ENCODE measurements around the gene DPP10. TPM values are rescaled to one million over a fixed set of nuclear protein-coding genes. Genes with fewer than 3 reads are reported as not detected.
"Not testable (repeated sequence)": the region's sequence is repeated elsewhere in the genome, so short reads cannot be mapped to it uniquely, and the experiment has no call there.

Gene DPP10
- total and polyA plus RNA-seq, 8 donors: 1.1 to 8.2 (median 5.8) TPM

DNA sequence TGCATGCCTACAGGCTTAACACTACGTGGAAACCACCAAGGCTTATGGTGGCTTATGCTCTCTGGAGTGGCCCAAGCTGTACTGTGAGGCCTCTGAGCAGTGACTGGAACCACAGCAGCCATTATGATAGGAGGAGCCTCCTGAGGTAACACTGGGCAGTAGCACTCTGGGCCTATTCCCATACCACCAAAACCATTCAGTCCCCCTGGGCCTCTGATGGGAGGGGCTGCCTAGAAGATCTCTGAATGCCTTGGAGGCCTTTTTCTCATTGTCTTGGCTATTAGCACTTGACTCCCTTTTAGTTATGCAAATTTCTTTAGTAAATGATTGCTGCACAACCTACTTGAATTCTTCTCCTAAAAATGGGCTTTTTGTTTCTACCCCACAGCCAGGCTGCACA, 985.0 kb downstream of the DPP10 start:
- Histone ChIP-seq H3K27me3 (no peaks in the 10 kb centered on the region), H3K4me3 (no peak overlapping the region), H3K9me3 (no peaks in the 10 kb centered on the region), H3K4me1 (no peaks in the 10 kb centered on the region), H3K36me3 (no peaks in the 10 kb centered on the region), H3K27ac (no peak overlapping the region)
- no peak for DNase-seq
- intact Hi-C loops (cut with DNase I): no loop called here
- no peak for FAIRE-seq
- ATAC-seq: no peak
- TF ChIP-seq, protein P1, sequence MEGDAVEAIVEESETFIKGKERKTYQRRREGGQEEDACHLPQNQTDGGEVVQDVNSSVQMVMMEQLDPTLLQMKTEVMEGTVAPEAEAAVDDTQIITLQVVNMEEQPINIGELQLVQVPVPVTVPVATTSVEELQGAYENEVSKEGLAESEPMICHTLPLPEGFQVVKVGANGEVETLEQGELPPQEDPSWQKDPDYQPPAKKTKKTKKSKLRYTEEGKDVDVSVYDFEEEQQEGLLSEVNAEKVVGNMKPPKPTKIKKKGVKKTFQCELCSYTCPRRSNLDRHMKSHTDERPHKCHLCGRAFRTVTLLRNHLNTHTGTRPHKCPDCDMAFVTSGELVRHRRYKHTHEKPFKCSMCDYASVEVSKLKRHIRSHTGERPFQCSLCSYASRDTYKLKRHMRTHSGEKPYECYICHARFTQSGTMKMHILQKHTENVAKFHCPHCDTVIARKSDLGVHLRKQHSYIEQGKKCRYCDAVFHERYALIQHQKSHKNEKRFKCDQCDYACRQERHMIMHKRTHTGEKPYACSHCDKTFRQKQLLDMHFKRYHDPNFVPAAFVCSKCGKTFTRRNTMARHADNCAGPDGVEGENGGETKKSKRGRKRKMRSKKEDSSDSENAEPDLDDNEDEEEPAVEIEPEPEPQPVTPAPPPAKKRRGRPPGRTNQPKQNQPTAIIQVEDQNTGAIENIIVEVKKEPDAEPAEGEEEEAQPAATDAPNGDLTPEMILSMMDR (IDR thresholded peaks at IDR 0.05): no peak
- 93 to 96% methylated on average over 1 of the region's 1 CpG for WGBS, 2 donors

DNA sequence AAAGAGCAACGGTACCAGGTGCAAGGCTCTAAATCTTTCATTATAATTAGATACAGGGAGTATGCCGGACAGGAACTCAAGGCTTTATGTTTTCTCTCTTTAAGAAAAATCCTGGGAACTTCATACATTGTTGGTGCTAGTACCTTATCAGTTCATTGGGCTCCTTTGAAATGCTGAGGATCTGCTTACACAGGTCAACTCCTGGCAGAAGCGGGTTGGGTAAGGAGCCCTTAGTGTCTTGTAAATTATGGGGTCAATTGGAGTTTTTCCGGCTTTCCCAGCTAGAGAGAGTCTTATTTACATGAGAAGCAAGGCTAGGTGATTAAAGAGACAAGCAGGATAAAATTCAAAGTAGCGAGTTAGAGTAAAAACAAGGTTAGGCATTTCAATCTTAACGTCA, 998.3 kb downstream of the DPP10 start:
- H3K4me1 ChIP-seq; H3K36me3 ChIP-seq; DNase-seq; ATAC-seq; H3K9me3 ChIP-seq; H3K27me3 ChIP-seq; intact Hi-C loops (cut with DNase I); H3K27ac ChIP-seq; H3K4me3 ChIP-seq; FAIRE-seq: not testable (repeated sequence)
- WGBS, 2 donors: 54 to 57% methylated on average over 6 of the region's 6 CpGs

DNA sequence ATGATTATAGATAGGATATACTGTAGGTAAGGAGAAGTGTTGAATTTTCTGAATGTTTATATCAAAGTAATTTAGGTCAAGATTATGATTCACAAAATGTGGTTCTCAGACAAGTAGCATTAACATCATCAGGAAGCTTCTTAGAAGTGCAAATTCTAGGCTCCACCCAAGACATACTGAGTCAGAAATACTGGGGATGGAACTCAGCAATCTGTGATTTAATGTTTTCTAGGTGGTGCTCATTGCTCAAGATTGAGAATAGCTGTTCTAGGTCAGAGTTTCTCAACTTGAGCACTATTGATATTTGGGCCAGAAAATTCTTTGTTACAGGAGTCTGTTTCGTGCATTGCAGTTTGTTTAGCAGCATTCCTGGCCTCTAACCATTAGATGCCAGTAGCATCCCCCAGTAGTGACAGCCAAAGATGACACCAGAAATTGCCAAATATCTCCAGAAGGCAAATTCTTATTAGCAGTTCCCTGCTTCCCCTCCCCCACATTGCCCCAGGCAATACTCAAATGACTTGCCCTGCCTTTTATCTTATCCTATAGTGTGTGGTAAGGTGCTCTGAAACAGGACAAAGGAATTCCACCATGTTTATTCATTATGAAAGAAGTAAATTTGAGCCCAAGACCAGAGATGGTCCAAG, 1001.2 kb downstream of the DPP10 start:
- TF ChIP-seq, protein P1 (IDR thresholded peaks at IDR 0.05): no peak
- ATAC-seq (no peak), DNase-seq (no peak), FAIRE-seq (no peak)
- Histone ChIP-seq H3K9me3 (no peaks in the 10 kb centered on the region), H3K4me1 (no peaks in the 10 kb centered on the region), H3K27me3 (no peaks in the 10 kb centered on the region), H3K4me3 (no peak overlapping the region), H3K36me3 (no peaks in the 10 kb centered on the region), H3K27ac (no peak overlapping the region)
- WGBS, 2 donors: 74 to 88% methylated on average over 1 of the region's 1 CpG
- intact Hi-C loops (cut with DNase I): no loop called here

DNA sequence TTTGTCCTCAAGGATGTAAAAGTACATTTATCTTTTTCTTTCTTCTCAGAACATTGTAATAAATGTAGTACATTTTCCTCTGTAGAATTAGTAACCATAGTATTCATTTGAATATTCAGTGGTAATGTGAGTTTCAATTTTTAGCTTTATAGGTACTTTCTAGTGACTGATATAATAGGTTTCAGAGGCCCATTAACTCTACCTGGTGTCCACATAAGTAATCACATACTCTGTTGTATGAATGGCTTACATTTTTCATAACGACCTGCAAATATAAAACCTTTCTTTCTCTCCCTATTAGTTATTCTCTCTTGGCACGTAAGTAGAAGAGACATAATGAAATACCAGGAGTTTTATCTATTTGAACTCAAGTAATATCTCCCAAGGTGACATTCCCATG, 1017.6 kb downstream of the DPP10 start:
- Histone ChIP-seq H3K9me3 (no peaks in the 10 kb centered on the region), H3K4me3 (no peak overlapping the region), H3K27ac (no peak overlapping the region), H3K4me1 (no peaks in the 10 kb centered on the region), H3K27me3 (no peaks in the 10 kb centered on the region), H3K36me3 (no peaks in the 10 kb centered on the region)
- FAIRE-seq (no peak), DNase-seq (no peak), ATAC-seq (no peak)
- TF ChIP-seq, protein P1 (IDR thresholded peaks at IDR 0.05): no peak
- WGBS, 2 donors: 35 to 39% methylated on average over 2 of the region's 2 CpGs
- intact Hi-C loops (cut with DNase I): no loop called here

DNA sequence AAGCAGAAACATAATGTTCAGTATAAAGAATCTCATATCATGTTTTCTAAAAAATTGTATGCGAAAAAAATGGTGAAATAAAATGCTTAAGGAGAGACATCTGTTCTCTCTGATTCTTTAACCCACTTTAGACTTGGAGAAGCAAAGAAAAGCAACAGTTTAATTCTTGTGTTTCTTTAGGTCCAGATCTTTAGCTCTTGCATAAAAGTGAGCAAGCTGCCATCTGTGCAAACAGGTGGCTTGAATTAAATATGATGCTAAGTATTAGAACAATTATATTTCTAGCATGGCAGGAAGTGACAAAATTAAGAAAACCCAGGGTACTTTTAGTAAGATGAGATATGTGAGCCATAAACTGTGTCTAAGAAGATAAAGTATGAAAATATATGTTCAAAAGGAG, 1038.3 kb downstream of the DPP10 start:
- WGBS, 2 donors: 76 to 95% methylated on average over 1 of the region's 1 CpG
- no peak for DNase-seq

More for the DNA sequence above, 1038.3 kb downstream of the DPP10 start:
- no peak overlapping the region for H3K4me3 ChIP-seq
- ATAC-seq: no peak
- no peaks in the 10 kb centered on the region for H3K27me3 ChIP-seq
- FAIRE-seq: no peak
- no peaks in the 10 kb centered on the region for H3K36me3 ChIP-seq
- no peaks in the 10 kb centered on the region for H3K4me1 ChIP-seq
- H3K27ac ChIP-seq: no peak overlapping the region
- intact Hi-C loops (cut with DNase I): no loop called here
- H3K9me3 ChIP-seq: no peaks in the 10 kb centered on the region
- TF ChIP-seq, protein P1 (IDR thresholded peaks at IDR 0.05): no peak
